GM10248 (cell line): Measurements from ENCODE around the gene TRAPPC6A.

Experiments
- CTCF ChIA-PET: fragments of 300-600 bp; sonication (Branson Sonifier 250); formaldehyde crosslinking; extraction: SDS; loops from one replicate; lab custom pipeline; 2021; ENCODE audit warnings: antibody characterized with exemption; lab: Yijun Ruan, JAX
- POLR2A ChIA-PET: fragments of 350-650 bp; sonication (Branson Sonifier 250); formaldehyde crosslinking; extraction: SDS; loops from one replicate; lab custom pipeline; 2020; ENCODE audit warnings: antibody characterized with exemption; lab: Yijun Ruan, JAX
- DNase-seq: peaks from one replicate; pipeline ENCODE4 v3.0.0; 2012; ENCODE audit errors: extremely low spot score
- TF ChIP-seq, protein P1 (sequence below): IDR thresholded peaks from 2 replicates; pipeline ENCODE4 v1.5.1; 2012; ENCODE audit warnings: mild to moderate bottlenecking, low read depth; ENCODE audit errors: extremely low read depth, missing control alignments, control extremely low read depth

Gene TRAPPC6A

DNA sequence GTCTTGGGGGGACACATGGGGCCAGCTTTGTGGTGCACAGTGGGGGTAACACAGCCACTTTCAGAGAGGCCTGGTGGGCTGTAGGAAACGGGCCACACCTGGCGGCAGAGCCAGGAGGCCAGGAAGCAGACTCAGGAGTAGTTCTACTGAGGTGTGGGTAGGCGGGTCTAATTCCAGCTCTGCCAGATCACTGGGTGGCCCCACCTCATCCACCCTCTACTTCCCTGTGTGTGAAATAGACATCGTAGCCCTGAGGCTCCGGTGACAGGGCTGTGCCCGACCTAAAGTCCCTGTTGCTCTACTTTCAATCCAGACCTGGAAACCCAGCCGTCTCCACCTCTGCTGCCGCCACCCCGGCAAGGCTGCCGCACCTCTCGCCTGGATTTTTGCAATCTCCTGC is 21.3 kb downstream of the TRAPPC6A start:
- TF ChIP-seq, protein P1, sequence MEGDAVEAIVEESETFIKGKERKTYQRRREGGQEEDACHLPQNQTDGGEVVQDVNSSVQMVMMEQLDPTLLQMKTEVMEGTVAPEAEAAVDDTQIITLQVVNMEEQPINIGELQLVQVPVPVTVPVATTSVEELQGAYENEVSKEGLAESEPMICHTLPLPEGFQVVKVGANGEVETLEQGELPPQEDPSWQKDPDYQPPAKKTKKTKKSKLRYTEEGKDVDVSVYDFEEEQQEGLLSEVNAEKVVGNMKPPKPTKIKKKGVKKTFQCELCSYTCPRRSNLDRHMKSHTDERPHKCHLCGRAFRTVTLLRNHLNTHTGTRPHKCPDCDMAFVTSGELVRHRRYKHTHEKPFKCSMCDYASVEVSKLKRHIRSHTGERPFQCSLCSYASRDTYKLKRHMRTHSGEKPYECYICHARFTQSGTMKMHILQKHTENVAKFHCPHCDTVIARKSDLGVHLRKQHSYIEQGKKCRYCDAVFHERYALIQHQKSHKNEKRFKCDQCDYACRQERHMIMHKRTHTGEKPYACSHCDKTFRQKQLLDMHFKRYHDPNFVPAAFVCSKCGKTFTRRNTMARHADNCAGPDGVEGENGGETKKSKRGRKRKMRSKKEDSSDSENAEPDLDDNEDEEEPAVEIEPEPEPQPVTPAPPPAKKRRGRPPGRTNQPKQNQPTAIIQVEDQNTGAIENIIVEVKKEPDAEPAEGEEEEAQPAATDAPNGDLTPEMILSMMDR, result no peak
- CTCF ChIA-PET, result no interaction called here
- no peak for DNase-seq
- POLR2A ChIA-PET, result no interaction called here

- ChIA-PET CTCF (no interaction called here), POLR2A (no interaction called here)
- TF ChIP-seq, protein P1, result no peak
- DNase-seq, result no peak
Measured at GRCh38 chr19:45156011-45156630, 21.9 kb downstream of the TRAPPC6A start.

DNA sequence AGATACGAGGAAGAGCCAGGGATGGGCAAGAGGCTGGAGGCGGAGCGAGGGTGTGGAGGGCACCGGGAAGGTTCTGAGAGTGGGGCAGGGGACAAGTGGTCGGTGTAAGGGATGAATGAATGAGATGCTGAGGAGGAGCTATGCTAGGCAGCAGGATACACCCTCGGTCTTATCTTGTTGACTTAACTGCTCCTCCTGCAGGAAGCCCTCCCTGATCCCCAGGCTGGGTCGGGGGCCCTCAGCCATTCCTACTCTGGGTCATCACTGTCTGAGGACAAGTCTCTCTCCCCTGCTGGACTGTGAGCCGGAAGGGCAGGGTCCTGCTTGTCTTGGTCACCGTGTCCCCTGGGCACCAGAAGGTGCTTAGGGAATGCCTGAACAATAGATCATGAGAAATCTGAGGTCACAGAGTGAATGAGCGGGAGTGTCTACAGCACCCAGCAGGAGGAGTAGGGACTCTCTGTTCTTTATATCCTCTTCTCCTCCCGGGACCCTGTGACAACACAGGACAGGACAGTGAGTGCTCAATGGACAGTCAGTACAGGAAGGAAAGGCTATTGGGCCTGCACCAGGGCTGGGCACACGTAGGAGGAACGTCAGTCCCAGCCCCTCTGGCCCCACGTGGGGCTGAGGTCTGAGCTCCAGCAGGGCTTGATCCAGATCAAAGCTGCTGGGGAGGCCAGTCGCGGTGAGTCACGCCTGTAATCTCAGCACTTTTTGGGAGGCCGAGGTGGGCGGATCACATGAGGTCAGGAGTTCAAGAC is 23.8 kb downstream of the TRAPPC6A start:
- CTCF ChIA-PET, result interaction anchor here (1.0 to 1.9 kb wide), 4 partner anchors 17 to 184 kb away, joined by 3 to 6 read pairs (median 3); partner anchors contain the start of genes BLOC1S3 and TRAPPC6A
- no peak for DNase-seq
- TF ChIP-seq, protein P1, result no peak
- POLR2A ChIA-PET, result interaction anchor here (0.5 kb wide), 1 partner anchor 35 kb away, joined by 4 read pairs; no protein-coding TSS in a partner anchor

DNA sequence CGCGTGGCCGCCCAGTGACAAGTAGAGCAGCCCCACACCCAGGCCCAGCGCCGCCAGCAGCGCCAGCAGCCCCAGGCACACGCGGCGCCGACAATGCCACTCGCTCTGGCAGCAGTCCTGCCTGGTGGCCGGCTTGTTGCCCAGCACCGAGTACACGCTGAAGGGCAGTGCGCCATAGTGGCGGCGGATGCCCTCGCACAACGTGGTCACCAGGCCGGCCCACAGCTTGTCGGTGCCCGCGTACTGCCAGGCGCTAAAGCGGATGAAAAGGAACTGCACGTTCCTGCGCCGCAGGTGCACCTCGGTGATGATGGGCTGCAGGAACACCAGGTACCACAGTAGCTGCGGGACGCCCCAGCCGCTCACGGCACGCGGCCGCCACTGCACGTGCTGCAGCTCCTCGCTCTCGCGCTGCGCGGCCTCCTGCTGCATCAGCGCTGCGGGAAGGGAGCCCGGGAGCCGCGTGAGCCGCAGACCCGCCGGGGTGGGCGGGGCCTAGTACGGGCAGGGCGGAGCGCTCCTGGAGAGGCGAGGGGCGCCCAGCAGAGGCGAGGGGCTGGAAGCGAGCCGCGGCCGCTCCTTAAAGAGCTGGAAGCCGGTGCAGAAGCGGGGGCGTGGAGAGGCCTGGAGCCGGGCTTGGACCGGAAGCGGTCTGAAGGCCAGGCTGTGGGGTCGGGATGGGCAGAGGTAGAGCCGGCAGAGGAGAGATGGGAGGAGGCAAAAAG is 24.5 kb downstream of the TRAPPC6A start:
- TF ChIP-seq, protein P1, result no peak
- CTCF ChIA-PET, result interaction anchor here (1.0 to 1.9 kb wide), 3 partner anchors 16 to 184 kb away, joined by 3 to 6 read pairs (median 3); partner anchors contain the start of genes BLOC1S3 and TRAPPC6A
- POLR2A ChIA-PET, result no interaction called here
- DNase-seq, result no peak

- ChIA-PET CTCF (interaction anchor here (1.0 to 3.1 kb wide), 5 partner anchors 9 to 34 kb away, joined by 3 to 15 read pairs (median 6); partner anchors contain the start of genes BLOC1S3 and TRAPPC6A), POLR2A (no interaction called here)
- TF ChIP-seq, protein P1, result no peak
- peak; percentile 60 for DNase-seq
Measured at GRCh38 chr19:45152504-45153338, 25.3 kb downstream of the TRAPPC6A start.
